Right lobe of liver (tissue), 4 donors: Measurements from ENCODE around the gene DYNC1LI1.
A peak's percentile ranks its signal among the peaks of the same experiment; 100 is the strongest.

Experiments
- POLR2A ChIP-seq: fragments of 450-650 bp; IDR thresholded peaks from one replicate; pipeline ENCODE4 v1.6.1; 2017; ENCODE audit warnings: antibody characterized with exemption, mild to moderate bottlenecking
- TF ChIP-seq, protein P1 (sequence below), 4 donors: fragments of 200-600 bp in 3 of 4; fragments of 450-650 bp in 1 of 4; IDR thresholded peaks; one replicate each; pipeline versions ENCODE4 v1.5.1 to v1.8.0; 2016 to 2022; ENCODE audit warnings: antibody characterized with exemption in 4 of 4, mild to moderate bottlenecking in 2 of 4
- donor health status: DM: no; HTN: no; CAD: no.
- donor health status: DM: no; HTN: no; CAD: no.
- donor health status: DM: no; HTN: yes; CAD: no.

- TF ChIP-seq, protein P1, sequence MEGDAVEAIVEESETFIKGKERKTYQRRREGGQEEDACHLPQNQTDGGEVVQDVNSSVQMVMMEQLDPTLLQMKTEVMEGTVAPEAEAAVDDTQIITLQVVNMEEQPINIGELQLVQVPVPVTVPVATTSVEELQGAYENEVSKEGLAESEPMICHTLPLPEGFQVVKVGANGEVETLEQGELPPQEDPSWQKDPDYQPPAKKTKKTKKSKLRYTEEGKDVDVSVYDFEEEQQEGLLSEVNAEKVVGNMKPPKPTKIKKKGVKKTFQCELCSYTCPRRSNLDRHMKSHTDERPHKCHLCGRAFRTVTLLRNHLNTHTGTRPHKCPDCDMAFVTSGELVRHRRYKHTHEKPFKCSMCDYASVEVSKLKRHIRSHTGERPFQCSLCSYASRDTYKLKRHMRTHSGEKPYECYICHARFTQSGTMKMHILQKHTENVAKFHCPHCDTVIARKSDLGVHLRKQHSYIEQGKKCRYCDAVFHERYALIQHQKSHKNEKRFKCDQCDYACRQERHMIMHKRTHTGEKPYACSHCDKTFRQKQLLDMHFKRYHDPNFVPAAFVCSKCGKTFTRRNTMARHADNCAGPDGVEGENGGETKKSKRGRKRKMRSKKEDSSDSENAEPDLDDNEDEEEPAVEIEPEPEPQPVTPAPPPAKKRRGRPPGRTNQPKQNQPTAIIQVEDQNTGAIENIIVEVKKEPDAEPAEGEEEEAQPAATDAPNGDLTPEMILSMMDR (IDR thresholded peaks at IDR 0.05): no peak
- TF ChIP-seq POLR2A: peak; percentile 64
Observed at GRCh38 chr3:32502118-32502945, 68.3 kb downstream of the DYNC1LI1 start, which contains the start of gene CMTM6.
